DND-41 (cell line): ENCODE measurements around the gene CACNB2.

Experiments
- ATAC-seq: fragments of 200-7000 bp; cut with Tn5 transposase; 3 replicates; pipeline ENCODE4 v1.9.1; 2021; ENCODE audit warnings: low read depth; ENCODE audit not compliant: insufficient read depth
- DNase-seq: peaks from one replicate; pipeline ENCODE4 v3.0.0-alpha.2; 2020
- H2AFZ ChIP-seq: 2 replicates; pipeline ENCODE4 v1.6.0; 2012; ENCODE audit warnings: low read depth, low read length
- H3K27ac ChIP-seq: 2 replicates; pipeline ENCODE4 v1.5.1; 2012; ENCODE audit warnings: low read length, inconsistent platforms
- H3K27me3 ChIP-seq: fragments of 200-600 bp; sonication (generic); 2 replicates; pipeline ENCODE4 v1.6.0; 2012; ENCODE audit warnings: low read length, mild to moderate bottlenecking, inconsistent platforms; ENCODE audit not compliant: insufficient read depth, poor library complexity
- H3K36me3 ChIP-seq: 2 replicates; pipeline ENCODE4 v1.5.1; 2012; ENCODE audit warnings: low read length, inconsistent platforms; ENCODE audit not compliant: insufficient read depth
- H3K4me1 ChIP-seq: 2 replicates; pipeline ENCODE4 v1.5.1; 2012; ENCODE audit warnings: mild to moderate bottlenecking, low read length; ENCODE audit not compliant: insufficient read depth
- H3K4me2 ChIP-seq: 2 replicates; pipeline ENCODE4 v1.6.0; 2012; ENCODE audit warnings: mild to moderate bottlenecking, moderate library complexity, low read length, inconsistent platforms; ENCODE audit not compliant: insufficient read depth
- H3K4me3 ChIP-seq, 2 experiments: fragments of 200-600 bp in 1 of 2; shearing (Covaris generic) in 1 of 2; 2 replicates each; pipeline ENCODE4 v1.5.1; 2012 to 2016; ENCODE audit warnings: inconsistent platforms in 2 of 2, low read length in 2 of 2, mild to moderate bottlenecking in 2 of 2, low read depth in 1 of 2, moderate library complexity in 1 of 2
- H3K79me2 ChIP-seq: 2 replicates; pipeline ENCODE4 v1.6.0; 2012; ENCODE audit warnings: low read length, inconsistent platforms; ENCODE audit not compliant: insufficient read depth
- H3K9ac ChIP-seq: 2 replicates; pipeline ENCODE4 v1.6.0; 2012; ENCODE audit warnings: low read depth, mild to moderate bottlenecking, inconsistent platforms, low read length, moderate library complexity
- H3K9me3 ChIP-seq: 2 replicates; pipeline ENCODE4 v1.5.1; 2012; ENCODE audit warnings: low read length, moderate library complexity, mild to moderate bottlenecking, inconsistent platforms; ENCODE audit not compliant: insufficient read depth, severe bottlenecking
- H4K20me1 ChIP-seq: 2 replicates; pipeline ENCODE4 v1.6.0; 2012; ENCODE audit warnings: low read length; ENCODE audit not compliant: insufficient read depth
- EZH2 ChIP-seq: IDR thresholded peaks from 3 replicates; pipeline ENCODE4 v1.6.1; 2012; ENCODE audit warnings: borderline replicate concordance, low read depth, mild to moderate bottlenecking, moderate library complexity, low read length, inconsistent platforms; ENCODE audit not compliant: severe bottlenecking
- TF ChIP-seq, protein P1 (sequence below): IDR thresholded peaks from 2 replicates; pipeline ENCODE4 v1.5.1; 2012; ENCODE audit warnings: borderline replicate concordance, low read length, moderate library complexity, mild to moderate bottlenecking; ENCODE audit not compliant: poor library complexity, severe bottlenecking; ENCODE audit errors: extremely low read depth

CACNB2 gene

GRCh38 chr10:18098201-18098600, 42.0 kb upstream of the CACNB2 start:
- TF ChIP-seq EZH2: no peak
- TF ChIP-seq, protein P1, sequence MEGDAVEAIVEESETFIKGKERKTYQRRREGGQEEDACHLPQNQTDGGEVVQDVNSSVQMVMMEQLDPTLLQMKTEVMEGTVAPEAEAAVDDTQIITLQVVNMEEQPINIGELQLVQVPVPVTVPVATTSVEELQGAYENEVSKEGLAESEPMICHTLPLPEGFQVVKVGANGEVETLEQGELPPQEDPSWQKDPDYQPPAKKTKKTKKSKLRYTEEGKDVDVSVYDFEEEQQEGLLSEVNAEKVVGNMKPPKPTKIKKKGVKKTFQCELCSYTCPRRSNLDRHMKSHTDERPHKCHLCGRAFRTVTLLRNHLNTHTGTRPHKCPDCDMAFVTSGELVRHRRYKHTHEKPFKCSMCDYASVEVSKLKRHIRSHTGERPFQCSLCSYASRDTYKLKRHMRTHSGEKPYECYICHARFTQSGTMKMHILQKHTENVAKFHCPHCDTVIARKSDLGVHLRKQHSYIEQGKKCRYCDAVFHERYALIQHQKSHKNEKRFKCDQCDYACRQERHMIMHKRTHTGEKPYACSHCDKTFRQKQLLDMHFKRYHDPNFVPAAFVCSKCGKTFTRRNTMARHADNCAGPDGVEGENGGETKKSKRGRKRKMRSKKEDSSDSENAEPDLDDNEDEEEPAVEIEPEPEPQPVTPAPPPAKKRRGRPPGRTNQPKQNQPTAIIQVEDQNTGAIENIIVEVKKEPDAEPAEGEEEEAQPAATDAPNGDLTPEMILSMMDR: no peak
- Histone ChIP-seq H3K4me2 (no peak overlapping the region), H3K36me3 (no peaks in the 10 kb centered on the region), H3K79me2 (no peaks in the 10 kb centered on the region), H2AFZ (no peak overlapping the region), H3K27ac (no peak overlapping the region), H3K27me3 (peaks cover 3% of the 10 kb centered on the region), H3K9me3 (no peaks in the 10 kb centered on the region), H3K9ac (no peak overlapping the region), H4K20me1 (no peaks in the 10 kb centered on the region), H3K4me3 (no peak overlapping the region), H3K4me1 (no peaks in the 10 kb centered on the region)
- ATAC-seq (no peak), DNase-seq (no peak)

- no peaks in the 10 kb centered on the region for H3K79me2 ChIP-seq
These were observed 40.8 kb upstream of the CACNB2 start for GRCh38 chr10:18099415-18099814.

DNA sequence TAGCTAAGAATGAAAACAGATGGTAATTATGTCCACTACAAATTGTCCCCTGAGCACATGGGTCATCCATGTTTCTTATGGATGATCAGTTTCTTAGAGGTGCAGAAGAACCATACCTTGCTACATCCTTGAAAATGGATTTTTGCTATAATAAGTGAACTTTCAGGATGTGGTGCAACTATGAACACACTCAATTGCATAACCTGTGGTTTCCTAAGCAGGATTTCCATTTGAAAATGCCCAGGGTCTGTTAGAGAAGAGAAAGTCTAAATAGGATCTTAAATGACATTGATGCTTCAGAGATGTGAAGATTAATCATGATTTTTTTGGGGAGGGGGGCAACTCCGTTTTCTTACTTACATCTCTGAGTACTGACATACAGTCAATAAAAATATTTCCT, 39.6 kb upstream of the CACNB2 start:
- no peaks in the 10 kb centered on the region for H3K36me3 ChIP-seq
- H2AFZ ChIP-seq: no peak overlapping the region
- no peak overlapping the region for H3K4me2 ChIP-seq
- H3K4me3 ChIP-seq: no peak overlapping the region
- ATAC-seq (no peak), DNase-seq (no peak)
- H3K27ac ChIP-seq: no peak overlapping the region
- no peaks in the 10 kb centered on the region for H4K20me1 ChIP-seq
- H3K9ac ChIP-seq: no peak overlapping the region
- H3K27me3 ChIP-seq: peaks cover 3% of the 10 kb centered on the region
- H3K9me3 ChIP-seq: no peaks in the 10 kb centered on the region
- TF ChIP-seq EZH2: no peak
- TF ChIP-seq, protein P1: no peak
- no peaks in the 10 kb centered on the region for H3K4me1 ChIP-seq
- H3K79me2 ChIP-seq: no peaks in the 10 kb centered on the region

More at GRCh38 chr10:18099415-18099814, 40.8 kb upstream of the CACNB2 start:
- Histone ChIP-seq H3K27me3 (peaks cover 3% of the 10 kb centered on the region), H3K9me3 (no peaks in the 10 kb centered on the region), H3K27ac (no peak overlapping the region), H2AFZ (no peak overlapping the region), H3K4me1 (no peaks in the 10 kb centered on the region), H3K4me3 (no peak overlapping the region), H3K4me2 (no peak overlapping the region), H3K9ac (no peak overlapping the region), H4K20me1 (no peaks in the 10 kb centered on the region), H3K36me3 (no peaks in the 10 kb centered on the region)
- ATAC-seq (no peak), DNase-seq (no peak)
- TF ChIP-seq EZH2: no peak
- TF ChIP-seq, protein P1: no peak

DNA sequence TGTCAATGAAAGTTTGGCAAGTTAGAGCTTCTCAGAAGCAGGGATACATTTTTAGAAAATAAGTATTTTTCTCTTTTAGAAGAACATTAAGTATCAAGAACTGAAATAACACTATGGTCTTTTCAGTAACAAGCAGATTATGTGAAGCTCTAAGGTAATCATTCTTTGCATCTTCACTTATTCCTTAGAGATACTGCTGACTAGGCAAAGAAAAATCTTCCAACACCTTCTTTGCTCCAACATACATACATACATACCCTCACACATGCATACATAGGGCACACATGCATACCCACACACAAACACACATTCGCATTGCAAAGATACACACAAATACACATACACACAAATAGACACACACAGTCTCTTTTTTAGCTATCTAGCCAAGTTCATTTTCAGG, 37.8 kb upstream of the CACNB2 start:
- no peak overlapping the region for H3K4me2 ChIP-seq
- H3K4me3 ChIP-seq: no peak overlapping the region
- H3K4me1 ChIP-seq: no peaks in the 10 kb centered on the region
- no peak overlapping the region for H2AFZ ChIP-seq
- no peak for TF ChIP-seq EZH2
- no peaks in the 10 kb centered on the region for H3K36me3 ChIP-seq
- no peaks in the 10 kb centered on the region for H4K20me1 ChIP-seq
- H3K9ac ChIP-seq: no peak overlapping the region
- ATAC-seq: no peak
- no peak for DNase-seq
- no peaks in the 10 kb centered on the region for H3K79me2 ChIP-seq
- H3K9me3 ChIP-seq: no peaks in the 10 kb centered on the region
- H3K27ac ChIP-seq: no peak overlapping the region
- H3K27me3 ChIP-seq: peaks cover 7% of the 10 kb centered on the region
